Activated CD8-positive, alpha-beta memory T cell treated with anti-CD3 and anti-CD28 coated beads, Interleukin-2, amount 10 ng/mL, durations not matched to agents 7 days and 5 days (primary cell): ENCODE data around the gene KLHL29. TPM values are rescaled to one million over a fixed set of nuclear protein-coding genes. Genes with fewer than 3 reads are reported as not detected.

ENCODE experiments used
- ATAC-seq: fragments of 150-1000 bp; cut with Tn5 transposase; one replicate; pipeline ENCODE4 v1.10.0; 2021; ENCODE audit warnings: moderate library complexity
- CTCF ChIA-PET: fragments of 350-600 bp; sonication (Branson Sonifier 250); formaldehyde crosslinking; loops from one replicate; lab custom pipeline; 2021; ENCODE audit warnings: antibody characterized with exemption; lab: Charles Lee
- DNase-seq: peaks from one replicate; pipeline ENCODE4 v3.0.0-alpha.2; 2020
- H3K27ac Mint-ChIP-seq: one replicate; pipeline ENCODE4 v1.8.0; 2021; ENCODE audit warnings: mild to moderate bottlenecking, mixed read lengths
- H3K27me3 Mint-ChIP-seq: one replicate; pipeline ENCODE4 v1.8.0; 2021; ENCODE audit warnings: mixed read lengths
- H3K36me3 Mint-ChIP-seq: one replicate; pipeline ENCODE4 v1.8.0; 2021; ENCODE audit warnings: mild to moderate bottlenecking, mixed read lengths
- H3K4me1 Mint-ChIP-seq: one replicate; pipeline ENCODE4 v1.8.0; 2021; ENCODE audit warnings: mixed read lengths
- H3K4me3 Mint-ChIP-seq: one replicate; pipeline ENCODE4 v1.8.0; 2021; ENCODE audit warnings: mild to moderate bottlenecking, moderate library complexity, mixed read lengths
- H3K9me3 Mint-ChIP-seq: one replicate; pipeline ENCODE4 v1.8.0; 2022; ENCODE audit warnings: low read depth, mixed read lengths
- total RNA-seq, 2 experiments: library from RNA; stranded (reverse); gene quantifications; one replicate each; pipeline ENCODE4 v1.2.3, GENCODE V29; 2021

The KLHL29 gene
- total RNA-seq, 2 experiments from 2014 or later: 0.09 to 0.12 TPM

DNA sequence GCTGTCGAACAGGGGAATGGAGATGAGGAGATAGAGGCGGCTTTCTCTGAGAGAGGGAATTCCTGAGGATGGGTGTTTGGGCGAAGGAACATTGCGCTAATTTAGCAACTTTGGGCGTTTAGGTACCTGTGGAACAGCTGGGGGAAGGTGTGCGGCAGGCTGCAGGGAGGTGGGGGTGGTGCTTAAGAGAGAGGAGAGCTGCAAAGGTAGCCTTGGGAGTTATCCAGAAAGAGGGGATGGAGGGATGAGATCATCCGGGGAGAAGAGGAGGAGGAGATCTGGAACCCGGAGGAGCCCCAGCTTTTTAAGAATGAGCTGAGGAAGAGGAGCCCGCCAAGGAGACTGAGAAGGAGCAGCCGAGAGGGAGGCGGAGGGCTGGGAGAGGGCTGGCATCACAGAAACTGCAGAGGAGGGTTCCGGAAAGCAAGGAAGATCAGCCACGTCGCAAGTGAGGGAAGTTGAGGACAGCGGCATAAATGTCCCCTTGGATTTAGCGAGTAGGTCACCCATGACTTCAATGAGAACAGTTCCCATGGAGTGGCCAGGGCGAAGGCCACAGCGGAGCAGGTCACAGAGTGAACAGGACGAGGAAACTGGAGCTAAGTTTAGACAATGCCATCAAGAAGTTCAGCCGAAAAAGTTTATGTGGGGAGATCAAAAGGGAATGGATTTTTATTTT, 174.7 kb downstream of the KLHL29 start:
- H3K36me3 Mint-ChIP-seq: no peaks in the 10 kb centered on the region
- no peaks in the 10 kb centered on the region for H3K4me1 Mint-ChIP-seq
- ATAC-seq (no peak), DNase-seq (no peak)
- no peak overlapping the region for H3K4me3 Mint-ChIP-seq
- no peaks in the 10 kb centered on the region for H3K9me3 Mint-ChIP-seq
- CTCF ChIA-PET: no interaction called here
- H3K27me3 Mint-ChIP-seq: peaks cover 2% of the 10 kb centered on the region
- no peak overlapping the region for H3K27ac Mint-ChIP-seq

DNA sequence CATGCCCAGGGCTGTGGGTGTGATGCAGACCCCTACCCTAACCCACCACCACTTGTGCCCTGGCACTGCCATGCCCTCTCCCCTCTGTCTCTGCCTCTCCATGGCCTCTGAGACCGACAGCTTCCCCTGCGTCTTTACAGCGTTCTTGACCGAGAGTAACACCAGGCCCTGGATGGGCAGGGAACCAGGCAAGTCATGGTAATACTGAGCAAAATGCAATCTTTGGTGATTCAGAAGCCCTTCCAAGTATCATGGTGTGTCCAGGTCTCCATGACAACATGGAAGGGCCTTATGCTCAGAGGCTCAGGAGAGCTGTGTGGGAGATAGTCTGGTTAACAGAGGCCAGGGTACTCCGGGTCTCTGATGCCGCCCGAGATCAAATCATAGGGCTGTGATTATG, 176.1 kb downstream of the KLHL29 start:
- CTCF ChIA-PET: no interaction called here
- Mint-ChIP-seq H3K27ac (no peak overlapping the region), H3K4me3 (no peak overlapping the region), H3K36me3 (no peaks in the 10 kb centered on the region), H3K4me1 (no peaks in the 10 kb centered on the region), H3K27me3 (peaks cover 2% of the 10 kb centered on the region), H3K9me3 (no peaks in the 10 kb centered on the region)
- DNase-seq: no peak
- no peak for ATAC-seq

DNA sequence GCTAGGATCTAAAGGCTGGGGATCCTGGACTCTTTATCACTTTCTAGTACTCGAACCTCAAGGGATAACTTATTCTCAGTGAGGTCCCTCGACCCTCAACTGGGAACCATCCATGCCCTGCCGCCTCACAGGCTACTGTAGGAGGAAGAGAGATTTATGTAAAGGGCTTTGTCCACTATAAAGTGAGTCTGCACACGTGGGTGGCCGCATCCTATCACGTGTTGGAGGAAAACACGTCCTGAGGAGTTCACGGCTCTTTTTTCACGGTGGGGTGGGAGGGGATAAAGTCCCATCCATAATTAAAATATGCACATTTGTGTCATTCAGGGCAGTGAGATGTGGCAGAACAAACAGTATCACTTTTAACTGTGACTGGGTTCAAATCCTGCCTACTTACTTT, 176.6 kb downstream of the KLHL29 start:
- Mint-ChIP-seq H3K36me3 (no peaks in the 10 kb centered on the region), H3K27me3 (peaks cover 2% of the 10 kb centered on the region), H3K4me1 (no peaks in the 10 kb centered on the region), H3K9me3 (no peaks in the 10 kb centered on the region), H3K4me3 (no peak overlapping the region), H3K27ac (no peak overlapping the region)
- CTCF ChIA-PET: no interaction called here
- ATAC-seq (no peak), DNase-seq (no peak)

GRCh38 chr2:23562143-23562542, 177.2 kb downstream of the KLHL29 start:
- ATAC-seq: no peak
- Mint-ChIP-seq H3K27ac (no peak overlapping the region), H3K36me3 (no peaks in the 10 kb centered on the region), H3K4me1 (no peaks in the 10 kb centered on the region), H3K4me3 (no peak overlapping the region), H3K27me3 (peaks cover 2% of the 10 kb centered on the region), H3K9me3 (no peaks in the 10 kb centered on the region)
- CTCF ChIA-PET: no interaction called here
- no peak for DNase-seq

- CTCF ChIA-PET: no interaction called here
- Mint-ChIP-seq H3K4me1 (no peaks in the 10 kb centered on the region), H3K36me3 (no peaks in the 10 kb centered on the region), H3K4me3 (no peak overlapping the region), H3K27ac (no peak overlapping the region), H3K9me3 (no peaks in the 10 kb centered on the region), H3K27me3 (peaks cover 2% of the 10 kb centered on the region)
- DNase-seq (no peak), ATAC-seq (no peak)
These were observed 178.2 kb downstream of the KLHL29 start for GRCh38 chr2:23563151-23563550.

- DNase-seq: no peak
- H3K27ac Mint-ChIP-seq: no peak overlapping the region
- H3K4me3 Mint-ChIP-seq: no peak overlapping the region
- CTCF ChIA-PET: no interaction called here
- H3K9me3 Mint-ChIP-seq: no peaks in the 10 kb centered on the region
- no peaks in the 10 kb centered on the region for H3K36me3 Mint-ChIP-seq
- H3K27me3 Mint-ChIP-seq: peaks cover 2% of the 10 kb centered on the region
- ATAC-seq: no peak
- no peaks in the 10 kb centered on the region for H3K4me1 Mint-ChIP-seq
These were observed 179.0 kb downstream of the KLHL29 start for GRCh38 chr2:23563673-23564614.

- no peaks in the 10 kb centered on the region for H3K9me3 Mint-ChIP-seq
- H3K4me3 Mint-ChIP-seq: no peak overlapping the region
- no peak overlapping the region for H3K27ac Mint-ChIP-seq
- H3K36me3 Mint-ChIP-seq: no peaks in the 10 kb centered on the region
- peaks cover 2% of the 10 kb centered on the region for H3K27me3 Mint-ChIP-seq
- no peaks in the 10 kb centered on the region for H3K4me1 Mint-ChIP-seq
- ATAC-seq (no peak), DNase-seq (no peak)
- CTCF ChIA-PET: no interaction called here
These were observed 179.6 kb downstream of the KLHL29 start for GRCh38 chr2:23564615-23564960.

DNA sequence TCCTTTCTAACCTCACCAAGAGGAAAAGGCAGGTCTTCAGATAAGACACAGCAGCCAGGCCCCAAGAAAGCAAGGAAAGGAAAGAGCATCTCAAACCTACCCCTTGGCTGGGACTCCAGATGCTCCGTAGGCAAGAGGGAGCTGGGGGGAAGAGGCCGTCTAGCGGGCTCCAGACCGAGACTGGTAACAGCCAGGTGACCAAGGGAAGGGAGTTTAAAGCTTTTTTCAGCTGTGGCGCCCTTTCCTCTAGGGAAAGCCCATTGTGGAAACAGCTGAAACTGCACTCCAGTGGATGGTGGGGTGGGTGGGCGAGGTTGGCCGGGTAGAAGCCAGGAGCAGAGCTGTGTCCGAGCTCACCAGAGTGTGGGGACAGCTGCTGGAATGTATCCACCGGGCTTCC, 180.4 kb downstream of the KLHL29 start:
- peaks cover 4% of the 10 kb centered on the region for H3K27me3 Mint-ChIP-seq

DNA sequence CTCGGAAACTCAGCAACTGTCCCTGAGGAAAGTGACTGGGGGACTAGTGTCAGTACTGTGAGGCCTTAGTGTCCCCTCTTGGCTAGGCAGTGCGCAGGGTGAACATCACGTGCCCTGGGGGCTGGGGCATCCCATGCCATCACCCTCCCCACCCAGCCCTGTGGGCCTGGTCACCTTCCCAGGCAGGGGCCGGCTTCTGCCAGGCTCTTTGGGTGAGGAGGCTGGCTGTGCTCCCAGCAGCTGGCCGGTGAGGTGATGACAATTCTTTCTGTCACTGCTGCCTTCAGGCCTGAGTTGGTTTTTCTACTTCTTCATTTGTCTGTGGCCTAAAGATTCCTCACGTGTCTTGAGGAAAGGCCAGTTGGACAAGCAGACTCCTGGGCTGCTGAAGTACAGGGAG, 180.8 kb downstream of the KLHL29 start:
- ATAC-seq (no peak), DNase-seq (no peak)
- Mint-ChIP-seq H3K36me3 (no peaks in the 10 kb centered on the region), H3K4me1 (no peaks in the 10 kb centered on the region), H3K27ac (no peak overlapping the region), H3K27me3 (peaks cover 4% of the 10 kb centered on the region), H3K9me3 (no peaks in the 10 kb centered on the region), H3K4me3 (no peak overlapping the region)
- CTCF ChIA-PET: no interaction called here

More for the DNA sequence above, 180.4 kb downstream of the KLHL29 start:
- no peak for ATAC-seq
- Mint-ChIP-seq H3K9me3 (no peaks in the 10 kb centered on the region), H3K36me3 (no peaks in the 10 kb centered on the region), H3K4me1 (no peaks in the 10 kb centered on the region), H3K4me3 (no peak overlapping the region), H3K27ac (no peak overlapping the region)
- CTCF ChIA-PET: no interaction called here
- no peak for DNase-seq

GRCh38 chr2:23566241-23567142, 181.5 kb downstream of the KLHL29 start:
- ATAC-seq: no peak

GRCh38 chr2:23567161-23567756, 182.3 kb downstream of the KLHL29 start:
- DNase-seq (no peak), ATAC-seq (no peak)
- H3K4me1 Mint-ChIP-seq: no peaks in the 10 kb centered on the region
- H3K4me3 Mint-ChIP-seq: no peak overlapping the region
- no peak overlapping the region for H3K27ac Mint-ChIP-seq
- CTCF ChIA-PET: no interaction called here
- peaks cover 4% of the 10 kb centered on the region for H3K27me3 Mint-ChIP-seq
- no peaks in the 10 kb centered on the region for H3K36me3 Mint-ChIP-seq
- H3K9me3 Mint-ChIP-seq: no peaks in the 10 kb centered on the region

More at GRCh38 chr2:23566241-23567142, 181.5 kb downstream of the KLHL29 start:
- peak; percentile 47 for DNase-seq
- H3K4me1 Mint-ChIP-seq: no peaks in the 10 kb centered on the region
- no peak overlapping the region for H3K4me3 Mint-ChIP-seq
- CTCF ChIA-PET: no interaction called here
- no peaks in the 10 kb centered on the region for H3K9me3 Mint-ChIP-seq
- no peak overlapping the region for H3K27ac Mint-ChIP-seq
- no peaks in the 10 kb centered on the region for H3K36me3 Mint-ChIP-seq
- H3K27me3 Mint-ChIP-seq: peaks cover 4% of the 10 kb centered on the region

DNA sequence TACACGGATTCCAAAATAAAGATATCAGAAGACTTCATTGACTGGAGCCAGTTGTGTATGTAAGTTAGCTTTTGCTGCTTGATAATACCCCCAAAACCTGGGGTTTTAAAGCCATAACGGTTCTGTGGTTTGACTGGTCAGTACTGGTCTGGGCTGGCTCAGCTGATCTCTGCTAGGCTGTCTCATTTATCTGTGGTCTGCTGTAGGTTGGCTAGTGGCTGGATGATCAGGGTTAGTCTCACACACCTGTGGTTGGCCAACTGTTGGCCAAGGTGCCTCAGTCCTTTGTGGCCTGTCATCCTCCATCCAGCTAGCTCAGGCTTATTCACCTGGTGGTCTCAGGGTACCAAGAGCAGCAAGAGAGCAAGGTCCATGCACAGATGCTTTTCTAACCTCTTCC, 183.2 kb downstream of the KLHL29 start:
- ATAC-seq: no peak
- H3K4me3 Mint-ChIP-seq: no peak overlapping the region

GRCh38 chr2:23568626-23569190, 183.7 kb downstream of the KLHL29 start:
- DNase-seq (no peak), ATAC-seq (no peak)
- CTCF ChIA-PET: no interaction called here
- Mint-ChIP-seq H3K4me1 (no peaks in the 10 kb centered on the region), H3K27me3 (peaks cover 4% of the 10 kb centered on the region), H3K9me3 (no peaks in the 10 kb centered on the region), H3K4me3 (no peak overlapping the region), H3K36me3 (no peaks in the 10 kb centered on the region), H3K27ac (no peak overlapping the region)

More for the DNA sequence above, 183.2 kb downstream of the KLHL29 start:
- Mint-ChIP-seq H3K27me3 (peaks cover 4% of the 10 kb centered on the region), H3K9me3 (no peaks in the 10 kb centered on the region), H3K36me3 (no peaks in the 10 kb centered on the region), H3K27ac (no peak overlapping the region), H3K4me1 (no peaks in the 10 kb centered on the region)
- no peak for DNase-seq
- CTCF ChIA-PET: no interaction called here
